ENCODE measurements around the gene RBM47.
A peak's percentile ranks its signal among the peaks of the same experiment; 100 is the strongest.

Gene RBM47

DNA sequence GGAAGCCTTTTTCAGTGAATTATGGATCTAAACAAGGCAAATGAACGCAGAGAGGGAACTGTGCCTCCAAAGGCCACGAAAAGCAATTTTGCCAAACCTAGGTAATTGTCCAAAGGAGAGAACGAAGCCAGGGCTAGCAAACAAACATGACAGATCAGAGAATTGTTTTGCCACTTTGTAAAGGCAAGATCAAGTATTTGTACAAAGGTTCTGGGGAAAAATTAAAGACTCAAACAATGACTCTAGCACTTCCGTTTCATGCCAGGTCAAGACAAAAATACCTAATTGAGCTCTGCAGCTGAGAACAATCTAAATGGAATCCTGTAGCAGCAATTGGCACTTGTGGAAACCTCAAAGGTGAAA, 8.5 kb downstream of the RBM47 start:
- Histone ChIP-seq H3K9ac (ENCODE audit: low read length) (no peak overlapping the region), H4K20me1 (ENCODE audit: insufficient read depth, low read length) (no peaks in the 10 kb centered on the region), H3K36me3 (replicated peaks; ENCODE audit: low read depth, low read length) (no peaks in the 10 kb centered on the region), H3K4me1 (ENCODE audit: low read length) (peaks cover 17% of the 10 kb centered on the region), H3K79me2 (ENCODE audit: low read length) (no peaks in the 10 kb centered on the region), H3K27ac (ENCODE audit: low read length) (peak overlapping the region; percentile 14; the same call in 1 of the 2 replicates), H2AFZ (ENCODE audit: low read depth, low read length) (peak overlapping the region; percentile 8; the same call in 1 of the 2 replicates), H3K4me2 (ENCODE audit: low read length) (peak overlapping the region; percentile 52), H3K4me3 (ENCODE audit: low read length) (peak overlapping the region; percentile 30), H3K27me3 (ENCODE audit: low read depth, low read length) (no peaks in the 10 kb centered on the region), H3K9me3 (ENCODE audit: insufficient read depth, low read length) (no peaks in the 10 kb centered on the region)
- no peak for TF ChIP-seq EZH2phosphoT487 (IDR thresholded peaks at IDR 0.05; ENCODE audit: low read depth)
- TF ChIP-seq, protein P1, sequence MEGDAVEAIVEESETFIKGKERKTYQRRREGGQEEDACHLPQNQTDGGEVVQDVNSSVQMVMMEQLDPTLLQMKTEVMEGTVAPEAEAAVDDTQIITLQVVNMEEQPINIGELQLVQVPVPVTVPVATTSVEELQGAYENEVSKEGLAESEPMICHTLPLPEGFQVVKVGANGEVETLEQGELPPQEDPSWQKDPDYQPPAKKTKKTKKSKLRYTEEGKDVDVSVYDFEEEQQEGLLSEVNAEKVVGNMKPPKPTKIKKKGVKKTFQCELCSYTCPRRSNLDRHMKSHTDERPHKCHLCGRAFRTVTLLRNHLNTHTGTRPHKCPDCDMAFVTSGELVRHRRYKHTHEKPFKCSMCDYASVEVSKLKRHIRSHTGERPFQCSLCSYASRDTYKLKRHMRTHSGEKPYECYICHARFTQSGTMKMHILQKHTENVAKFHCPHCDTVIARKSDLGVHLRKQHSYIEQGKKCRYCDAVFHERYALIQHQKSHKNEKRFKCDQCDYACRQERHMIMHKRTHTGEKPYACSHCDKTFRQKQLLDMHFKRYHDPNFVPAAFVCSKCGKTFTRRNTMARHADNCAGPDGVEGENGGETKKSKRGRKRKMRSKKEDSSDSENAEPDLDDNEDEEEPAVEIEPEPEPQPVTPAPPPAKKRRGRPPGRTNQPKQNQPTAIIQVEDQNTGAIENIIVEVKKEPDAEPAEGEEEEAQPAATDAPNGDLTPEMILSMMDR (IDR thresholded peaks at IDR 0.05; ENCODE audit: low read depth, low read length): no peak

DNA sequence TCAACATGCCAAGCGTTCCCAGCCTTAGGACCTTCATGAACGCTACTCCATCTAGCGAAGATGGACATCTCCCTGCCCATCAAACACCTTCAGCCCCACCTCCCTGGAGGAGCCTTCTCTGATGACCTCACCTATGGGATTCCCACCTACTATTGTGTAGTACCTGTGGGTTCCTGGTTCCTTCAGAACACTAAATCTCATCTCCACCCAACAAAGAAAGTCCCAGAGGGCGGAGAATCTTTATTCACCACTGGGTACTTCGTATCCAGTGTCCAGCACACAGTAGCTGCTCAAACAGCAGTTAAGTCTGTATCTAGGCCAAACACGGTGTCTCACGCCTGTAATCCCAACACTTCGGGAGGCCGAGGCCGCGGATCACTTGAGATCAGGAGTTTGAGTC, 10.1 kb downstream of the RBM47 start:
- no peak overlapping the region for H3K4me2 ChIP-seq (ENCODE audit: low read length)
- no peak overlapping the region for H3K9ac ChIP-seq (ENCODE audit: low read length)
- H2AFZ ChIP-seq (ENCODE audit: low read depth, low read length): no peak overlapping the region
- H3K9me3 ChIP-seq (ENCODE audit: insufficient read depth, low read length): no peaks in the 10 kb centered on the region
- no peaks in the 10 kb centered on the region for H3K36me3 ChIP-seq (replicated peaks; ENCODE audit: low read depth, low read length)
- H3K4me1 ChIP-seq (ENCODE audit: low read length): peaks cover 17% of the 10 kb centered on the region
- H3K27me3 ChIP-seq (ENCODE audit: low read depth, low read length): no peaks in the 10 kb centered on the region
- H3K27ac ChIP-seq (ENCODE audit: low read length): no peak overlapping the region
- H4K20me1 ChIP-seq (ENCODE audit: insufficient read depth, low read length): no peaks in the 10 kb centered on the region
- TF ChIP-seq, protein P1 (IDR thresholded peaks at IDR 0.05; ENCODE audit: low read depth, low read length): no peak
- TF ChIP-seq EZH2phosphoT487 (IDR thresholded peaks at IDR 0.05; ENCODE audit: low read depth): no peak
- no peak overlapping the region for H3K4me3 ChIP-seq (ENCODE audit: low read length)
- no peaks in the 10 kb centered on the region for H3K79me2 ChIP-seq (ENCODE audit: low read length)

DNA sequence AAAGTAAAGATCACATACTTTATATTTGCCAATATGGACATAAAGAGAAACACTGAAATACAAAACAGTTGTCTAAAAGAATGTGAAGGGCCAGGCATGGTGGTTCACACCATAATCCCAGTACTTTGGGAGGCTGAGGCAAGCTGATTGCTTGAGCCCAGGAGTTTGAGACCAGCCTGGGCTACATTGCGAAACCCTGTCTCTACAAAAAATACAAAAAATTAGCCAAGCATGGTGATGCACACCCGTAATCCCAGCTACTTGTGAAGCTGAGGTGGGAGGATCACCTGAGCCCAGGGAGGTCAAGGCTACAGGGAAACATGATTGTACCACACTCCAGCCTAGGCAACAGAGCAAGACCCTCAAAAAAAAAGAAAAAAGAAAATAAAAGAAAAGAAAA, 11.8 kb downstream of the RBM47 start:
- Histone ChIP-seq H3K9ac (ENCODE audit: low read length) (no peak overlapping the region), H3K27ac (ENCODE audit: low read length) (no peak overlapping the region)

DNA sequence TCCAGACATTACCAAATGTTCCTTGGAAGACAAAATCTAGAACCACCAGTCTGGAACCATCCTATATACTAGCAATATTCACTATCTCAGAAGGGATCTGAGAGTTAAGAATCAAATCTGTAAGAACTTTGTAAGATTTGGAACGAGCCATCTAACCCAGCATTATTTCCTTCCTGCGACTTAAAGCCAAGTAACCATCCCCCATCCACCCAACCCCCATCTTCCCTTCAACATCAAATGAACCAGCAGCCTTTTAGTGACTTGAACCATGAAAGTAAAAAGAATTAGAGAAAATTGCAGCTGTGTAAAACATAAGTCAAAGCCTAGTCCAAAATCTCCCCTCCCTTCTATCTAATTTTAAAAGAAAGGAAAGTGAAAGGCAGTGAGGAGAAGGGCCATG, 15.6 kb downstream of the RBM47 start:
- Histone ChIP-seq H3K79me2 (ENCODE audit: low read length) (no peaks in the 10 kb centered on the region), H3K9me3 (ENCODE audit: insufficient read depth, low read length) (no peaks in the 10 kb centered on the region), H3K27me3 (ENCODE audit: low read depth, low read length) (no peaks in the 10 kb centered on the region), H3K4me3 (ENCODE audit: low read length) (no peak overlapping the region), H3K36me3 (replicated peaks; ENCODE audit: low read depth, low read length) (no peaks in the 10 kb centered on the region), H3K27ac (ENCODE audit: low read length) (no peak overlapping the region), H2AFZ (ENCODE audit: low read depth, low read length) (no peak overlapping the region), H4K20me1 (ENCODE audit: insufficient read depth, low read length) (no peaks in the 10 kb centered on the region), H3K4me1 (ENCODE audit: low read length) (no peaks in the 10 kb centered on the region), H3K9ac (ENCODE audit: low read length) (no peak overlapping the region), H3K4me2 (ENCODE audit: low read length) (no peak overlapping the region)
- no peak for TF ChIP-seq EZH2phosphoT487 (IDR thresholded peaks at IDR 0.05; ENCODE audit: low read depth)
- TF ChIP-seq, protein P1 (IDR thresholded peaks at IDR 0.05; ENCODE audit: low read depth, low read length): no peak

More for the DNA sequence above, 11.8 kb downstream of the RBM47 start:
- no peaks in the 10 kb centered on the region for H3K36me3 ChIP-seq (replicated peaks; ENCODE audit: low read depth, low read length)
- H3K9me3 ChIP-seq (ENCODE audit: insufficient read depth, low read length): no peaks in the 10 kb centered on the region
- H2AFZ ChIP-seq (ENCODE audit: low read depth, low read length): no peak overlapping the region
- H3K4me2 ChIP-seq (ENCODE audit: low read length): no peak overlapping the region
- H3K27me3 ChIP-seq (ENCODE audit: low read depth, low read length): no peaks in the 10 kb centered on the region
- no peaks in the 10 kb centered on the region for H3K79me2 ChIP-seq (ENCODE audit: low read length)
- no peak for TF ChIP-seq EZH2phosphoT487 (IDR thresholded peaks at IDR 0.05; ENCODE audit: low read depth)
- TF ChIP-seq, protein P1 (IDR thresholded peaks at IDR 0.05; ENCODE audit: low read depth, low read length): no peak
- no peak overlapping the region for H3K4me3 ChIP-seq (ENCODE audit: low read length)
- no peaks in the 10 kb centered on the region for H4K20me1 ChIP-seq (ENCODE audit: insufficient read depth, low read length)
- H3K4me1 ChIP-seq (ENCODE audit: low read length): peaks cover 17% of the 10 kb centered on the region
